Frontal cortex (tissue), 4 donors: ENCODE measurements around the gene DBI. TPM values are rescaled to one million over a fixed set of nuclear protein-coding genes. Genes with fewer than 3 reads are reported as not detected.
"Not testable (repeated sequence)": the region's sequence is repeated elsewhere in the genome, so short reads cannot be mapped to it uniquely, and the experiment has no call there.

ENCODE experiments used
- DNase-seq, 2 donors: peaks; one replicate each; pipeline ENCODE4 v3.0.0; 2012; ENCODE audit warnings: low spot score in 2 of 2
- FAIRE-seq: peaks from 2 replicates; lab custom pipeline; 2012; peaks lifted over from hg19 to GRCh38; lab: Jason Lieb, UNC
- total RNA-seq: library from RNA; depleted of rRNA; stranded (reverse); fragments of >200 nt; gene quantifications from one replicate; pipeline ENCODE4 v1.2.3, GENCODE V29; 2014
- donor health status: control.
- donor health status: control.
- donor health status: control.

The DBI gene
- total RNA-seq, 1 donor from 2014 or later: 31.8 TPM

GRCh38 chr2:119389615-119390306 lies 23.0 kb downstream of the DBI start:
- no peak for FAIRE-seq
- DNase-seq: no peak

- DNase-seq (no peak), FAIRE-seq (no peak)
These were observed 27.4 kb downstream of the DBI start for GRCh38 chr2:119393971-119394748.

DNA sequence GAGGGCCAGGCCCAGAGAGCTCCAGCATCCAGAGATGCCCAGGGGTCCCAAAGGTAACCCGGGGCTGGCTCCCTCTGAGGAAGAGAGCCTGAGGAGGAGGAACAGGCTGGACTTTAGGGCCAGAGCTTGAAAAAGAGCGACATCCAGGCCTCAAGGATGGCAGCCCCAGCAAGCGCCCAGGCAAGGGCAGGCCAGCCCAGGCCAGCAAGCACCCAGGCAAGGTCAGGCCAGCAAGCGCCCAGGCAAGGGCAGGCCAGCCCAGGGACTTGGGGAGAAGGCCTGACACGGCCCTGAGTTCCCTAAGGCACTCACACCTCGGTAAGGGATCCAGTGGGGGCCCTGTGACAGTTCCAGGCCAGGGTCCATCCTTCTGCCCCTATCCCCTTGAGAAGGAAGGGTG lies 30.4 kb downstream of the DBI start:
- no peak for FAIRE-seq
- no peak for DNase-seq

DNA sequence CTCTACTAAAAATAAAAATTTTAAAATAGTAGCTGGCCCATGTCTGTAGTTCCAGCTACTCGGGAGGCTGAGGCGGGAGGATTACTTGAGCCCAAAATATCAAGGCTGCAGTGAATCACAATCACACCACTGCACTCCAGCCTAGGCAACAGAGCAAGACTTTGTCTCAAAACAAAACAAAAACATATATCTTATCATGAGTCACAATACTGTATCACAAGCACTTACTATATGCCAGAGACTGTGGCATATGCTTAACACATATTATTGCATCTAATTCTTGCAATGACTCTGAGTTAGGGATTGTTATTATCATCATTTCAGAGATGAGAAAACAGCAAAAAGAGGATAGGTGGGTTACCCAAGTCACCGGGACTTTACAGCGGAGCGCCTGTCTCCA lies 35.3 kb downstream of the DBI start:
- DNase-seq: no peak
- no peak for FAIRE-seq

DNA sequence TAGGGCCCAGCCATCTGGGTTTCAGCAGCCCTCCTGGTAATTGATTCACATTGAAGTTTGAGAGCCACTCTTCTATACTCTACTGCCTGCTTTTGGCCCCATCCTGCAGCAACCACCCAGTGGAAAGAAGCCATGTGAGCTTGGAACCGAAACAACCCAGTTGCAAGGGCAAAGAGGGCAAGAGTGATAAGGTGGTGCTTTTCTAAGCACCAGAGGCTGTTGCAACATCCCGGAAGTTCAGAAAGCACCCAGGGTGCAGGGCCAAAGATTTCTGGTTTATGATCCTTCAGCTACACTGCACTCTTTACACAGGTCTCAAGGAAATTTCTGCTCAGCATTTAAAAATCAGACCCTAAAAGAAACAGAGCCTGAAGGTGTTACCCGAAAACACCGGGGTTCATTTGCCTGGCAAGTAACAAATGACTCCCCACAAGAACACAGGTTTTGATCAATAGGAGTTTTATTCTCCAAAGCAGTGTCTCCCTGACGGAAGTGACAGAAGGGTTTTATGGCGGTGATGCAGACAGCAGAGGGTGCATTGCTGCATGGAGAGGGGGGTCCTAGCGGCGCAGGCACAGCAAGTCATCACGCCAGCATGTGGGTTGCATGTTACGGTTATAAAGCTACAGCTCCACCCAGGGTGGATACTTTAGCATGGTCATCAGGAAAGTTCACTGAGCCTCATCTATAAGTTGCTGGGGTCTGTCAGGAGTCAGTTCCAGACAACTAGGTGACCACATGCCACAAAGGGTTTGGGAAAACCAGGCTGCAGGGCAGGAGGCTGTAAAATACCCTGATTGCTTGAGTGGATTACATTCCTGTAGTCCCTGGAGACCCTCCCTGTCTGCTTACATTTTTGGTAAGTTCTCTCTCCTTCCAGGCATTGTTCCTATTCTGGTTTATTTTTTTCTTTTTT lies 36.1 kb downstream of the DBI start:
- FAIRE-seq: no peak
- DNase-seq: no peak

GRCh38 chr2:119403618-119404017 lies 36.8 kb downstream of the DBI start:
- FAIRE-seq, DNase-seq: not testable (repeated sequence)

- DNase-seq (no peak), FAIRE-seq (no peak)
These were observed 38.4 kb downstream of the DBI start for GRCh38 chr2:119405151-119405550.

GRCh38 chr2:119407430-119408220 lies 40.8 kb downstream of the DBI start:
- FAIRE-seq (peak; percentile 49), DNase-seq (peak in 1 of 2 donors; percentile 72)

- FAIRE-seq (no peak), DNase-seq (no peak)
These were observed 41.4 kb downstream of the DBI start for GRCh38 chr2:119408221-119408619.

DNA sequence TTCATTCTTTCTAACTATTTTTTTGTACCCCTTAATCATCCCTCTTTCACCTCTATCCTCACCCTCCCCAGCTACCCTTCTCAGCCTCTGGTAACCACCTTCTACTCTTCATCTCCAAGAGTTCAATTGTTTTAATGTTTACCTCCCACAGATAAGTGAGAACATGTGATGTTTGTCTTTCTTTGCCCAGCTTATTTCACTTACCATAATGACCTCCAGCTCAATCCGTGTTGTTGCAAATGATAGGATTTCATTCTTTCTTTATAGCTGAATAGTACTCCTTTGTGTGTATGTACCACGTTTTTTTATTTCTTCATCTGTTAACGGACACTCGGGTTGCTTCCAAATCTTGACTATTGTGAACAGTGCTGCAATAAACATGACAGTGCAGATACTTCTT lies 42.7 kb downstream of the DBI start:
- FAIRE-seq: no peak
- DNase-seq: no peak

DNA sequence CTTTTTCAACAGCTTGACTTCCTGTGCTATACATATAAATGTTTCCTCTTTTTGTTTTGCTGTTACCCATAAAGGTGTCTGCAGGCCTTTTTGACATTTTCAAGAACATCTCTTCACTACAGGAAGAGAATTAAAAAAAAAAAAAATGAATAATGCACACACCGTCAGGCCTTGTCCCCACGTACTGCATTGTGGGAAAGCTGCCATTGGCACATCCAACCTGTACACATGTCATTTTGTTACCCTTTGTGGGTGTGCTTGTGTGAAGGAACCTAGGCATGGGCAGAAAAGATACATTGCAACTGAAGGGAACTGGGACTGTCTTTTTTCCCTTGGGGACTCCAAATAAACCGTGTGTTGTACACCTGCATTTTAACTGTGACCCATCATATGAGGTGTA lies 48.1 kb downstream of the DBI start:
- FAIRE-seq: no peak

DNA sequence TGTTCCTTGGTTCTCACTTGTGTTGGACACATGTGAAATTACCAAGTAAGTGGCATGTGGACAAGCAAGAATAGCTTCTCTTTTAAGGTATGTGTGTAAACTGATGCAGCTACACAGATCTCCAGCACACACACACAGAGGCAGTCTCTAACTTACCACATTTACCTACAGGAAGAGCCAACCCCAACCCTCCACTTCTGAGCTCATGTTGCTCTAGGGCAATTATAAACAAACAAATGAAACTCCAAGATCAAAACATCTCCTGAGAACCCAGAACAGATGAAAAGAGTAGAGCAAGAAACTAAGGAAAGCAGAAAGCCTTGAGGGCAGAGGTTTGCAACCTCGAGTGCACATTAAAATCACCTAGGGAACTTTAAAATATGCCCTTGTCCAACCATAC lies 48.9 kb downstream of the DBI start:
- FAIRE-seq (no peak), DNase-seq (no peak)

More for the DNA sequence above, 48.1 kb downstream of the DBI start:
- DNase-seq: no peak

GRCh38 chr2:119416299-119416923 lies 49.6 kb downstream of the DBI start:
- FAIRE-seq (no peak), DNase-seq (no peak)

DNA sequence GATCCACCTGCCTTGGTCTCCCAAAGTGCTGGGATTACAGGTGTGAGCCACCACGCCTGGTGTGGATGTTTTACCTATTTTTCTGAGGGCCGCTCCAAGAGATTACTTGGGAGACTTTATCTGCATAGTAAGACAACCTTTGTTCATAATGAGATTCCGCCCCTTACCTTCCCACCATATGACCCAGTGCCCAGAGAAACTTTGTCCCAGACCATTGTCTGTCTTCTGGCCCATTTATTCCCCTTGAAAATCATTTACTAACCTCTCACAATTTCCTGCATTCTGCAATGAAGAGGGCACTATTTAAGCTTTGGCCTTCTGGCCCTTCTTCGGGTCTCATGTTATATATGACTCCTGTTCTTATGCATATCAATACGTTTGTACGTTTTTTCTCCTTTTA lies 51.1 kb downstream of the DBI start:
- DNase-seq (no peak), FAIRE-seq (no peak)

GRCh38 chr2:119419065-119419464 lies 52.3 kb downstream of the DBI start:
- FAIRE-seq (no peak), DNase-seq (no peak)

GRCh38 chr2:119419803-119420508 lies 53.2 kb downstream of the DBI start:
- no peak for FAIRE-seq
- no peak for DNase-seq

DNA sequence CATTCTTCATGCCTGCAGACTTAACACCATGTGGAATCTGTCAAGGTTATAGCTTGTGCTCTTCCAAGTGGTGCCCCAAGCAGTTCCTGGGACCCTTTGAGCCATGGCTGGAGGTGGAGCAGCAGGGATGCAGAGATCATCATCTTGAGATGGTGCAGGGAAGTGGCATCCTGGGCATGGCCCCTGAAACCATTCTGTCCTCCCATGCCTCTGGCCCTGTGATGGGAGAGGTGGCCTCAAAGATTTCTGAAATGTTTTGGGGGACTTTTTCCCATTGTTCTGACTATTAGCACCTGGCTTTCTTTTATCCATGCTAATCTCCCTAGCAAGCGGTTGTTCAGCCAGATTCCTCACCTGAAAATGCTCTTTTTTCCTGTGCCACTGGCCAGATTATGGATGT lies 54.5 kb downstream of the DBI start:
- FAIRE-seq: no peak
- DNase-seq: no peak

- DNase-seq (no peak), FAIRE-seq (no peak)
These were observed 55.0 kb downstream of the DBI start for GRCh38 chr2:119421741-119422140.
